H9 (cell line): ENCODE measurements around the gene PARVB. TPM values are rescaled to one million over a fixed set of nuclear protein-coding genes. Genes with fewer than 3 reads are reported as not detected.

ENCODE experiments used
- DNase-seq: peaks from one replicate; pipeline ENCODE4 v3.0.0-alpha.2; 2017
- H2AFZ ChIP-seq: one replicate; pipeline ENCODE4 v1.6.1; 2013; ENCODE audit warnings: mild to moderate bottlenecking, low read length, control low read depth, moderate library complexity
- H2AK5ac ChIP-seq: 2 replicates; pipeline ENCODE4 v1.6.1; 2013; ENCODE audit warnings: low read length, control low read depth, mixed read lengths; ENCODE audit not compliant: insufficient read length
- H2BK120ac ChIP-seq: one replicate; pipeline ENCODE4 v1.6.1; 2013; ENCODE audit warnings: low read depth, mild to moderate bottlenecking, low read length, control low read depth, inconsistent platforms; ENCODE audit not compliant: poor library complexity, severe bottlenecking
- H2BK12ac ChIP-seq: 2 replicates; pipeline ENCODE4 v1.6.1; 2013; ENCODE audit warnings: low read length, control low read depth, mixed read lengths, low read depth; ENCODE audit not compliant: insufficient read length
- H2BK15ac ChIP-seq: 2 replicates; pipeline ENCODE4 v1.6.1; 2013; ENCODE audit warnings: low read depth, low read length, control low read depth
- H2BK20ac ChIP-seq: one replicate; pipeline ENCODE4 v1.6.1; 2013; ENCODE audit warnings: low read depth, mild to moderate bottlenecking, low read length, control low read depth, inconsistent platforms; ENCODE audit not compliant: poor library complexity, severe bottlenecking
- H2BK5ac ChIP-seq: 2 replicates; pipeline ENCODE4 v1.6.1; 2013; ENCODE audit warnings: low read length, control low read depth, mixed read lengths; ENCODE audit not compliant: insufficient read length
- H3K14ac ChIP-seq: 2 replicates; pipeline ENCODE4 v1.6.1; 2013; ENCODE audit warnings: low read length, control low read depth; ENCODE audit not compliant: insufficient read depth
- H3K18ac ChIP-seq: 2 replicates; pipeline ENCODE4 v1.6.1; 2013; ENCODE audit warnings: low read depth, mild to moderate bottlenecking, mixed read lengths, low read length, control low read depth; ENCODE audit not compliant: insufficient read length
- H3K23ac ChIP-seq: 2 replicates; pipeline ENCODE4 v1.6.1; 2013; ENCODE audit warnings: low read length, control low read depth, mixed read lengths, low read depth; ENCODE audit not compliant: insufficient read length
- H3K23me2 ChIP-seq: 2 replicates; pipeline ENCODE4 v1.6.1; 2013; ENCODE audit warnings: low read depth, mild to moderate bottlenecking, mixed read lengths, low read length, control low read depth; ENCODE audit not compliant: insufficient read length, poor library complexity, severe bottlenecking
- H3K27ac ChIP-seq: 2 replicates; pipeline ENCODE4 v1.5.1; 2013; ENCODE audit warnings: low read length, control low read depth, mixed read lengths, low read depth; ENCODE audit not compliant: insufficient read length
- H3K27me3 ChIP-seq: 2 replicates; pipeline ENCODE4 v1.6.1; 2013; ENCODE audit warnings: low read length, control low read depth, inconsistent platforms; ENCODE audit not compliant: insufficient read depth
- H3K4ac ChIP-seq: 2 replicates; pipeline ENCODE4 v1.6.1; 2013; ENCODE audit warnings: low read depth, mild to moderate bottlenecking, control low read depth, inconsistent platforms, low read length, moderate library complexity
- H3K4me1 ChIP-seq: 2 replicates; pipeline ENCODE4 v1.6.1; 2013; ENCODE audit warnings: low read length, control low read depth, inconsistent platforms; ENCODE audit not compliant: insufficient read depth
- H3K4me2 ChIP-seq: 2 replicates; pipeline ENCODE4 v1.6.1; 2013; ENCODE audit warnings: low read length, control low read depth, mixed read lengths; ENCODE audit not compliant: insufficient read length, insufficient read depth
- H3K56ac ChIP-seq: 2 replicates; pipeline ENCODE4 v1.6.1; 2013; ENCODE audit warnings: low read depth, mild to moderate bottlenecking, mixed read lengths, low read length, control low read depth; ENCODE audit not compliant: insufficient read length
- H3K79me1 ChIP-seq: 2 replicates; pipeline ENCODE4 v1.6.1; 2013; ENCODE audit warnings: low read depth, mild to moderate bottlenecking, moderate library complexity, low read length, control low read depth, inconsistent platforms; ENCODE audit not compliant: insufficient read depth, poor library complexity, severe bottlenecking
- H3K79me2 ChIP-seq: 2 replicates; pipeline ENCODE4 v1.6.1; 2013; ENCODE audit warnings: low read length, control low read depth, inconsistent platforms; ENCODE audit not compliant: insufficient read depth
- H3K9ac ChIP-seq: 2 replicates; pipeline ENCODE4 v1.6.1; 2013; ENCODE audit warnings: low read length, control low read depth, mixed read lengths; ENCODE audit not compliant: insufficient read length; ENCODE audit errors: extremely low read depth
- H3K9me3 ChIP-seq: one replicate; pipeline ENCODE4 v1.6.1; 2013; ENCODE audit warnings: low read depth, low read length, inconsistent platforms; ENCODE audit not compliant: control insufficient read depth
- H3T11ph ChIP-seq: one replicate; pipeline ENCODE4 v1.6.1; 2013; ENCODE audit warnings: mild to moderate bottlenecking, low read length, control low read depth, inconsistent platforms
- H4K20me1 ChIP-seq: one replicate; pipeline ENCODE4 v1.6.1; 2013; ENCODE audit not compliant: control insufficient read depth, insufficient read length, insufficient read depth
- H4K5ac ChIP-seq: 2 replicates; pipeline ENCODE4 v1.6.1; 2013; ENCODE audit warnings: low read depth, mild to moderate bottlenecking, mixed read lengths, low read length, control low read depth; ENCODE audit not compliant: insufficient read length
- H4K8ac ChIP-seq: replicated peaks from 2 replicates; pipeline ENCODE4 v1.6.1; 2013; ENCODE audit warnings: low read length, control low read depth, mixed read lengths, low read depth; ENCODE audit not compliant: insufficient read length
- H4K91ac ChIP-seq: 2 replicates; pipeline ENCODE4 v1.6.1; 2013; ENCODE audit warnings: low read depth, mild to moderate bottlenecking, moderate library complexity, mixed read lengths, low read length, control low read depth; ENCODE audit not compliant: insufficient read length
- H3K27ac Mint-ChIP-seq, 3 experiments: 2 replicates in 2 of 3; 3 replicates in 1 of 3; pipeline ENCODE4 v1.8.0; 2020 to 2021; ENCODE audit warnings: mixed read lengths in 3 of 3, mild to moderate bottlenecking in 1 of 3, moderate library complexity in 1 of 3
- H3K27me3 Mint-ChIP-seq: 2 replicates; pipeline ENCODE4 v1.8.0; 2021; ENCODE audit warnings: low read depth, mild to moderate bottlenecking, moderate library complexity, mixed read lengths
- H3K36me3 Mint-ChIP-seq, 3 experiments: 2 replicates in 2 of 3; 3 replicates in 1 of 3; pipeline ENCODE4 v1.8.0; 2020 to 2021; ENCODE audit warnings: low read depth in 3 of 3, mixed read lengths in 3 of 3; ENCODE audit not compliant: insufficient read depth in 1 of 3
- H3K4me1 Mint-ChIP-seq, 2 experiments: 2 replicates each; pipeline ENCODE4 v1.8.0; 2020; ENCODE audit warnings: mixed read lengths in 2 of 2
- H3K4me3 Mint-ChIP-seq, 2 experiments: 2 replicates in 1 of 2; 3 replicates in 1 of 2; pipeline ENCODE4 v1.8.0; 2020 to 2021; ENCODE audit warnings: mild to moderate bottlenecking in 2 of 2, mixed read lengths in 2 of 2, moderate library complexity in 1 of 2
- H3K9me3 Mint-ChIP-seq, 2 experiments: 2 replicates in 1 of 2; 3 replicates in 1 of 2; pipeline ENCODE4 v1.8.0; 2020; ENCODE audit warnings: mild to moderate bottlenecking in 2 of 2, mixed read lengths in 2 of 2, moderate library complexity in 1 of 2
- WGBS: extraction: QIAGEN DNeasy Blood & Tissue Kit; methylation state at CpG from one replicate; pipeline ENCODE4 v1.1.7; 2013; ENCODE audit warnings: missing lambda C conversion rate, low lambda C conversion rate, mixed read lengths; ENCODE audit not compliant: insufficient read length; ENCODE audit errors: extremely low coverage; 5-methylcytosine and 5-hydroxymethylcytosine counted together
- total RNA-seq: library from RNA; stranded (reverse); gene quantifications from 2 replicates; pipeline ENCODE4 v1.2.1, GENCODE V29; 2021
- TF ChIP-seq, protein P1 (sequence below): fragments of 200-600 bp; sonication (generic); conservative IDR thresholded peaks from 3 replicates; pipeline ENCODE4 v1.8.0; 2021; ENCODE audit warnings: antibody characterized with exemption, mild to moderate bottlenecking

Gene PARVB
- total RNA-seq, 1 experiment from 2014 or later: 15.6 TPM

DNA sequence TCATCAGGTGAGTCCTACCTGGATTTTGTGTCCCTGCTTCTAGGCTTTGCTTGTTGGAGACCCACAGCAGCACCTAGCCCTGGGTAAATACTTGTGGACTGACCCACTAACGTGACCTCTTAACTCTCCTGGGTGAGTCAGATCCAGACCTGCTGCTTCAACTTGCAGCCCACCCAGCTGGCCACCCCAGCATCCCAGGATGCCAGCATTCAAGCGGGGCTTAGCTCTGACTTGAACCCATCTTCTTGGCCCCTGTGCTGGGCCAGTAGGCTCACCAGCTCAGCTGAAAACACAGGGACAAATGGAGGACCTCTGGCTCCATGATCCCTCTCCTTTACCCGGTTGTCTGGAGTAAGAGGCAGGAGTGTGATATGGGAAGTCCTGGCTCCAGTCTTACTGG, 190.1 kb downstream of the PARVB start:
- no peak overlapping the region for H2BK20ac ChIP-seq
- H3K79me2 ChIP-seq: no peaks in the 10 kb centered on the region
- no peaks in the 10 kb centered on the region for H3K9me3 ChIP-seq
- no peak for DNase-seq
- H2BK5ac ChIP-seq: no peak overlapping the region
- no peak overlapping the region for H2AFZ ChIP-seq
- no peaks in the 10 kb centered on the region for H4K20me1 ChIP-seq
- no peak overlapping the region for H3T11ph ChIP-seq
- H3K18ac ChIP-seq: no peak overlapping the region
- no peak overlapping the region for H4K91ac ChIP-seq
- no peak overlapping the region for H3K4me3 Mint-ChIP-seq
- no peak overlapping the region for H2BK15ac ChIP-seq
- no peak overlapping the region for H3K27ac Mint-ChIP-seq
- no peak overlapping the region for H2AK5ac ChIP-seq
- H4K8ac ChIP-seq: no peak overlapping the region
- peaks cover 0 to 3% (median 0%) of the 10 kb centered on the region in 3 experiments; a peak in 2 of 7 replicates for H3K36me3 Mint-ChIP-seq
- peaks cover 0 to 4% of the 10 kb centered on the region in 2 experiments; a peak in 2 of 4 replicates for H3K4me1 Mint-ChIP-seq
- peaks cover 0 to 9% of the 10 kb centered on the region in 2 experiments; a peak in 2 of 5 replicates for H3K9me3 Mint-ChIP-seq
- no peak overlapping the region for H3K4me2 ChIP-seq
- H3K23me2 ChIP-seq: no peaks in the 10 kb centered on the region
- no peak overlapping the region for H3K4ac ChIP-seq
- no peaks in the 10 kb centered on the region for H3K4me1 ChIP-seq
- no peak overlapping the region for H3K56ac ChIP-seq
- no peak overlapping the region for H3K14ac ChIP-seq
- peaks cover 11% of the 10 kb centered on the region for H3K27me3 Mint-ChIP-seq
- no peak overlapping the region for H2BK120ac ChIP-seq
- no peaks in the 10 kb centered on the region for H3K79me1 ChIP-seq
- TF ChIP-seq, protein P1, sequence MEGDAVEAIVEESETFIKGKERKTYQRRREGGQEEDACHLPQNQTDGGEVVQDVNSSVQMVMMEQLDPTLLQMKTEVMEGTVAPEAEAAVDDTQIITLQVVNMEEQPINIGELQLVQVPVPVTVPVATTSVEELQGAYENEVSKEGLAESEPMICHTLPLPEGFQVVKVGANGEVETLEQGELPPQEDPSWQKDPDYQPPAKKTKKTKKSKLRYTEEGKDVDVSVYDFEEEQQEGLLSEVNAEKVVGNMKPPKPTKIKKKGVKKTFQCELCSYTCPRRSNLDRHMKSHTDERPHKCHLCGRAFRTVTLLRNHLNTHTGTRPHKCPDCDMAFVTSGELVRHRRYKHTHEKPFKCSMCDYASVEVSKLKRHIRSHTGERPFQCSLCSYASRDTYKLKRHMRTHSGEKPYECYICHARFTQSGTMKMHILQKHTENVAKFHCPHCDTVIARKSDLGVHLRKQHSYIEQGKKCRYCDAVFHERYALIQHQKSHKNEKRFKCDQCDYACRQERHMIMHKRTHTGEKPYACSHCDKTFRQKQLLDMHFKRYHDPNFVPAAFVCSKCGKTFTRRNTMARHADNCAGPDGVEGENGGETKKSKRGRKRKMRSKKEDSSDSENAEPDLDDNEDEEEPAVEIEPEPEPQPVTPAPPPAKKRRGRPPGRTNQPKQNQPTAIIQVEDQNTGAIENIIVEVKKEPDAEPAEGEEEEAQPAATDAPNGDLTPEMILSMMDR: no peak
- H3K27ac ChIP-seq: no peak overlapping the region
- WGBS: no CpG with 5 or more reads among the region's 3 CpGs
- H3K9ac ChIP-seq: no peak overlapping the region
- H3K23ac ChIP-seq: no peak overlapping the region
- no peaks in the 10 kb centered on the region for H3K27me3 ChIP-seq
- no peak overlapping the region for H2BK12ac ChIP-seq
- H4K5ac ChIP-seq: no peak overlapping the region
